Activated T-cell treated with anti-CD3 and anti-CD28 coated beads, Interleukin-2, amount 50 U/mL, for 48 hours (primary cell): Measurements from ENCODE around the gene KIAA1549.
"Not testable (repeated sequence)": the region's sequence is repeated elsewhere in the genome, so short reads cannot be mapped to it uniquely, and the experiment has no call there.

Source experiments
- DNase-seq, 2 experiments: peaks; one replicate each; pipeline ENCODE4 v3.0.0-alpha.2; 2020

KIAA1549 gene

GRCh38 chr7:138798836-138799235 is 182.4 kb downstream of the KIAA1549 start:
- DNase-seq: no peak

- no peak for DNase-seq
These were observed 183.4 kb downstream of the KIAA1549 start, which contains the start of the genes ATP6V0A4 and TMEM213 for GRCh38 chr7:138797715-138798320. Gene ATP6V0A4 (minus strand): TSS chr7:138798196. CDS start chr7:138771247, 26,949 bp downstream. Gene TMEM213 (plus strand): TSS chr7:138797994. CDS start chr7:138798105, 111 bp downstream.

DNA sequence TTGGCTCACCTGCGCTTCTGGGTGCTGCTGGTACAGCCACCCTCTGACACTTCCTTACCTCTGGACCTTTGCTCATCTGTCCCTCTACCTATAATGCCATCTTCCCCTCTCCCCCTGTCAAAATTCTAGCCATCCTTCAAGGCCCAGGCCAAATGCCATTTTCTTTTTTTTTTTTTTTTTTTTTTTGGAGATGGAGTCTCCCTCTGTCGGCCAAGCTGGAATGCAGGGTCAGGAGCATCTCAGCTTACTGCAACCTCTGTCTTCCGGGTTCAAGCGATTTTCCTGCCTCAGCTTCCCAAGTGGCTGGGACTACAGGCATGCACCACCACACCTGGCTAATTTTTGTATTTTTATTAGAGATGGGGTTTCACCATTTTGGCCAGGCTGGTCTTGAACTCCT is 184.1 kb downstream of the KIAA1549 start:
- DNase-seq: not testable (repeated sequence)

DNA sequence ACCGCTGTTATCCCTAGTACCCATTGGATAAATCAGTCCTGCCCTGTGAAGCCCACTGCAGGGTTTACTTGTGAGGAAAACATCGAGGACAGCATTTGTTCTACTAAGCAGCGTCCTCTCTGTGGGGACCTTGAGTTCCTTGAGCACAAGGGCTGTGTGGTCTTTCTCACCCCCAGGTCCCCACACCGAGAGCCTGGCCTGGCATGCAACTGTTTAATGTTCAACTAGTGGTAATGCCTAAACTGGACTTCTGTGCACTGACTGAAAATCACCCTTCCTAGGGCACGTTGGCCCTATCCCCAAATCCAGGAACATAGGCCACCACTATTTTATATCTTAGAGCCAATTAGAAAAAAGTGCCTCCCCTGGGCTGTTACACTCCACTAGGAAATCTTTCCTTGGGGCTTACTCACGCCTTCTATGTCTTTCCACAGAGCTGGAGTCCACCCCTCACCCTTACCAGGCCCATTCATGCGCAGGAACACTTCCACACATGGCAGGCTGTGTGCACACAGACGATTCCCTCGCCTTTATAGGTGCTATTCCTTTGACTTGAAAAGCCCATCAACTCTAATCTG is 185.1 kb downstream of the KIAA1549 start:
- DNase-seq: no peak

DNA sequence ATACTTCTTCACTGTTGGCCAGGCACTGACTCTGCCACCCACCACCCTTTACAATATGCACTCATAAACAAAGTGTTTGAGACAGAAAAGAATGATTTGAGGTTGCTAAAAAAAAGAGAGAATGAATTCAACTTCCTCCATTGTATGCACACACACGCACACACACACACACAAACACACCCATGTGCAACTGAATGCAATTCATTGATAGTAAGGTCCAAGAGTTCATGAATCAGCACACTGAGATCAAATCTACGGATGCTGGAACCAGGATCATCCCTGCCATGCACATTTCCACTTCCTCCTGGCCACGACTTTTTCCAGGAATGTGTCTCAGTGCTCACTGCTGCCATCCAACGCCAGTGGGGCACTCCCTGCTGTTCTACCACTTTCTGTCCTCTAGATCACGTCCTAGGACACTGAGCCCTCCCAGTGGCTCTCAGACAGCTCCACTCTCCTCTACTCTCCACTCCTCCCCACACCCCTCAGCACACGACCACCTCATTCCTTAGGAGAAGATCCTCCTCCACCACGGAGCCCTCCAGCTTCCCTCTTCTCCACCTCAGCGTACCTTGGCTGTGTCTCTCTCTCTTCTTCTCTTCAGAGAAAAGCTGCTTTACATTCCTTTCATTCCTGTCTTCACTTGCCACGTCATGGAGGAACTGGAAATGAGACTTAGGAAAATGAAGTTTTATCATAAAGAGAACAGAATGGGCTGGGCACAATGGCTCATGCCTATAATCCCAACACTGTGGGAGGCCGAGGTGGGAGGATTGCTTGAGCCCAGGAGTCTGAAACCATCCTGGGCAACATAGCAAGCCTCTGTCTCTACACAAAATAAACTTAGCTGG is 195.4 kb downstream of the KIAA1549 start:
- no peak for DNase-seq

DNA sequence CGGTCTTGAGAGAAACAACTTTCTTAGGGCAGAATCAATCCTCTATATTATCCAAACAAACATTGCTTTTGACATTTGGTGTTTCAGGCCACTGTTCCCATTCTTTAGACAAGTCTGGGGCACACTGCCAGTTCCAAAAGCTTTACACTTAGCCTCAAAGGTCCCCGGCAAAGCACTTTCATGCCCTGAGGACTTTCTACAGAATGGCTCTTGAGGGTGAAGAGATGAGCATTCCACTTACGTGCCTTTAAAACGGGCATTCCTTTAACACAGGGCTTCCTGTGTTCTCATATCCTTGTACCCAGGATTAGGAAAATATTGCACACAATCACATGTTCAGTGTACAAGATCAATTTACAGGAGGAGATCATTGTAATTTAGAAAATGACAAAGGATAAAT is 196.5 kb downstream of the KIAA1549 start:
- no peak for DNase-seq
